HCT116 (cell line): ENCODE results near the gene HHAT. TPM values are rescaled to one million over a fixed set of nuclear protein-coding genes. Genes with fewer than 3 reads are reported as not detected.

ENCODE experiments used
- FOSL1 ChIP-seq: IDR thresholded peaks from 2 replicates; pipeline ENCODE4 v1.6.1; 2012; ENCODE audit warnings: low read depth
- JUND ChIP-seq: IDR thresholded peaks from 2 replicates; pipeline ENCODE4 v1.6.1; 2012
- POLR2A ChIP-seq: IDR thresholded peaks from 2 replicates; pipeline ENCODE4 v1.7.0; 2011; ENCODE audit warnings: borderline replicate concordance; ENCODE audit not compliant: insufficient read depth, insufficient read length; ENCODE audit errors: extremely low read depth
- POLR2AphosphoS5 ChIP-seq: IDR thresholded peaks from 2 replicates; pipeline ENCODE4 v1.6.1; 2011; ENCODE audit warnings: mild to moderate bottlenecking, low read depth, low read length, moderate library complexity
- SRF ChIP-seq: IDR thresholded peaks from 2 replicates; pipeline ENCODE4 v1.6.1; 2012; ENCODE audit warnings: low read depth
- total RNA-seq: library from RNA; stranded (reverse); gene quantifications from one replicate; pipeline ENCODE4 v1.2.1, GENCODE V29; 2021; ENCODE audit not compliant: unreplicated experiment
- TF ChIP-seq, protein P1 (sequence below), 3 experiments: fragments of 200-600 bp in 1 of 3; sonication (generic) in 1 of 3; IDR thresholded peaks in 2 of 3; conservative IDR thresholded peaks in 1 of 3; 2 replicates each; pipeline ENCODE4 v1.5.1; 2012 to 2017; ENCODE audit warnings: low read depth in 2 of 3, low read length in 2 of 3, antibody characterized with exemption in 1 of 3, borderline replicate concordance in 1 of 3, control low read depth in 1 of 3, mild to moderate bottlenecking in 1 of 3, mixed read lengths in 1 of 3, mixed run types in 1 of 3, moderate library complexity in 1 of 3; ENCODE audit not compliant: insufficient read depth in 1 of 3
- TF ChIP-seq, protein P2 (sequence below): IDR thresholded peaks from 2 replicates; pipeline ENCODE4 v1.6.1; 2012
- TF ChIP-seq, protein P3 (sequence below): IDR thresholded peaks from 2 replicates; pipeline ENCODE4 v1.6.1; 2012; ENCODE audit warnings: low read depth

Gene HHAT
- total RNA-seq, 1 experiment from 2014 or later = 2.7 TPM

GRCh38 chr1:210663730-210664573, 335.2 kb downstream of the HHAT start (continued):
- TF ChIP-seq, protein P1, sequence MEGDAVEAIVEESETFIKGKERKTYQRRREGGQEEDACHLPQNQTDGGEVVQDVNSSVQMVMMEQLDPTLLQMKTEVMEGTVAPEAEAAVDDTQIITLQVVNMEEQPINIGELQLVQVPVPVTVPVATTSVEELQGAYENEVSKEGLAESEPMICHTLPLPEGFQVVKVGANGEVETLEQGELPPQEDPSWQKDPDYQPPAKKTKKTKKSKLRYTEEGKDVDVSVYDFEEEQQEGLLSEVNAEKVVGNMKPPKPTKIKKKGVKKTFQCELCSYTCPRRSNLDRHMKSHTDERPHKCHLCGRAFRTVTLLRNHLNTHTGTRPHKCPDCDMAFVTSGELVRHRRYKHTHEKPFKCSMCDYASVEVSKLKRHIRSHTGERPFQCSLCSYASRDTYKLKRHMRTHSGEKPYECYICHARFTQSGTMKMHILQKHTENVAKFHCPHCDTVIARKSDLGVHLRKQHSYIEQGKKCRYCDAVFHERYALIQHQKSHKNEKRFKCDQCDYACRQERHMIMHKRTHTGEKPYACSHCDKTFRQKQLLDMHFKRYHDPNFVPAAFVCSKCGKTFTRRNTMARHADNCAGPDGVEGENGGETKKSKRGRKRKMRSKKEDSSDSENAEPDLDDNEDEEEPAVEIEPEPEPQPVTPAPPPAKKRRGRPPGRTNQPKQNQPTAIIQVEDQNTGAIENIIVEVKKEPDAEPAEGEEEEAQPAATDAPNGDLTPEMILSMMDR (IDR thresholded peaks at IDR 0.05 in 2 of 3, conservative IDR thresholded peaks at IDR 0.05 in 1 of 3; ENCODE audit: borderline replicate concordance in 1 of 3, insufficient read depth in 1 of 3, low read depth in 2 of 3, low read length in 2 of 3) = no peak
- TF ChIP-seq SRF (no peak), FOSL1 (no peak), POLR2A (no peak), JUND (no peak), POLR2AphosphoS5 (no peak)
- TF ChIP-seq, protein P2, sequence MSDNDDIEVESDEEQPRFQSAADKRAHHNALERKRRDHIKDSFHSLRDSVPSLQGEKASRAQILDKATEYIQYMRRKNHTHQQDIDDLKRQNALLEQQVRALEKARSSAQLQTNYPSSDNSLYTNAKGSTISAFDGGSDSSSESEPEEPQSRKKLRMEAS = no peak
- TF ChIP-seq, protein P3, sequence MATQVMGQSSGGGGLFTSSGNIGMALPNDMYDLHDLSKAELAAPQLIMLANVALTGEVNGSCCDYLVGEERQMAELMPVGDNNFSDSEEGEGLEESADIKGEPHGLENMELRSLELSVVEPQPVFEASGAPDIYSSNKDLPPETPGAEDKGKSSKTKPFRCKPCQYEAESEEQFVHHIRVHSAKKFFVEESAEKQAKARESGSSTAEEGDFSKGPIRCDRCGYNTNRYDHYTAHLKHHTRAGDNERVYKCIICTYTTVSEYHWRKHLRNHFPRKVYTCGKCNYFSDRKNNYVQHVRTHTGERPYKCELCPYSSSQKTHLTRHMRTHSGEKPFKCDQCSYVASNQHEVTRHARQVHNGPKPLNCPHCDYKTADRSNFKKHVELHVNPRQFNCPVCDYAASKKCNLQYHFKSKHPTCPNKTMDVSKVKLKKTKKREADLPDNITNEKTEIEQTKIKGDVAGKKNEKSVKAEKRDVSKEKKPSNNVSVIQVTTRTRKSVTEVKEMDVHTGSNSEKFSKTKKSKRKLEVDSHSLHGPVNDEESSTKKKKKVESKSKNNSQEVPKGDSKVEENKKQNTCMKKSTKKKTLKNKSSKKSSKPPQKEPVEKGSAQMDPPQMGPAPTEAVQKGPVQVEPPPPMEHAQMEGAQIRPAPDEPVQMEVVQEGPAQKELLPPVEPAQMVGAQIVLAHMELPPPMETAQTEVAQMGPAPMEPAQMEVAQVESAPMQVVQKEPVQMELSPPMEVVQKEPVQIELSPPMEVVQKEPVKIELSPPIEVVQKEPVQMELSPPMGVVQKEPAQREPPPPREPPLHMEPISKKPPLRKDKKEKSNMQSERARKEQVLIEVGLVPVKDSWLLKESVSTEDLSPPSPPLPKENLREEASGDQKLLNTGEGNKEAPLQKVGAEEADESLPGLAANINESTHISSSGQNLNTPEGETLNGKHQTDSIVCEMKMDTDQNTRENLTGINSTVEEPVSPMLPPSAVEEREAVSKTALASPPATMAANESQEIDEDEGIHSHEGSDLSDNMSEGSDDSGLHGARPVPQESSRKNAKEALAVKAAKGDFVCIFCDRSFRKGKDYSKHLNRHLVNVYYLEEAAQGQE = no peak
